Stimulated activated CD8-positive, alpha-beta memory T cell treated with anti-CD3 and anti-CD28 coated beads, Interleukin-4, amount 100 ng/mL, for 48 hours (primary cell): Measurements from ENCODE around the gene IGF2.
"Not testable (repeated sequence)": the region's sequence is repeated elsewhere in the genome, so short reads cannot be mapped to it uniquely, and the experiment has no call there.

Source experiments
- DNase-seq: peaks from one replicate; pipeline ENCODE4 v3.0.0-alpha.2; 2020

Gene IGF2

GRCh38 chr11:2136209-2136951, 2.8 kb downstream of the IGF2 start:
- DNase-seq = no peak

GRCh38 chr11:2135648-2136201, 3.5 kb downstream of the IGF2 start:
- no peak for DNase-seq

GRCh38 chr11:2135018-2135569, 4.1 kb downstream of the IGF2 start:
- no peak for DNase-seq

GRCh38 chr11:2134022-2135010, 4.9 kb downstream of the IGF2 start:
- DNase-seq = no peak

GRCh38 chr11:2133241-2134021, 5.8 kb downstream of the IGF2 start:
- DNase-seq = no peak

GRCh38 chr11:2132874-2133240, 6.3 kb downstream of the IGF2 start:
- no peak for DNase-seq

- DNase-seq = no peak
Observed at GRCh38 chr11:2132246-2132645, 6.9 kb downstream of the IGF2 start.

GRCh38 chr11:2131371-2132236, 7.6 kb downstream of the IGF2 start:
- no peak for DNase-seq

GRCh38 chr11:2130881-2131352, 8.3 kb downstream of the IGF2 start:
- DNase-seq = no peak

- DNase-seq = no peak
Observed at GRCh38 chr11:2129699-2130366, 9.4 kb downstream of the IGF2 start.

- no peak for DNase-seq
Observed at GRCh38 chr11:2129308-2129698, 9.9 kb downstream of the IGF2 start.

- no peak for DNase-seq
Observed at GRCh38 chr11:2128511-2129307, 10.5 kb downstream of the IGF2 start.

- no peak for DNase-seq
Observed at GRCh38 chr11:2128130-2128510, 11.1 kb downstream of the IGF2 start.

- DNase-seq = no peak
Observed at GRCh38 chr11:2127482-2128129, 11.6 kb downstream of the IGF2 start.

- no peak for DNase-seq
Observed at GRCh38 chr11:2126520-2127085, 12.6 kb downstream of the IGF2 start.

GRCh38 chr11:2124736-2125484, 14.3 kb downstream of the IGF2 start:
- DNase-seq = not testable (repeated sequence)

- DNase-seq = no peak
Observed at GRCh38 chr11:2123628-2123960, 15.6 kb downstream of the IGF2 start.

GRCh38 chr11:2122907-2123627, 16.1 kb downstream of the IGF2 start:
- no peak for DNase-seq
